HL-60 (cell line): Measurements from ENCODE around the gene CMIP.

ENCODE experiments used
- DNase-seq, 2 experiments: peaks; one replicate each; pipeline ENCODE4 v3.0.0-alpha.2; 2010 to 2020; ENCODE audit warnings: low read depth in 1 of 2, low spot score in 1 of 2
- H3K27ac ChIP-seq: fragments of 250-450 bp; sonication (Bioruptor Pico); replicated peaks from 2 replicates; pipeline ENCODE4 v1.5.1; 2020; ENCODE audit warnings: mild to moderate bottlenecking, moderate library complexity
- H3K27me3 ChIP-seq: fragments of 250-450 bp; sonication (Bioruptor Pico); 2 replicates; pipeline ENCODE4 v1.5.1; 2021; ENCODE audit warnings: mild to moderate bottlenecking, moderate library complexity; ENCODE audit not compliant: insufficient read depth, poor library complexity, severe bottlenecking
- H3K4me3 ChIP-seq: replicated peaks from 2 replicates; pipeline ENCODE4 v1.5.1; 2011; ENCODE audit warnings: mild to moderate bottlenecking, control low read depth, low read length; ENCODE audit not compliant: insufficient read depth
- CTCF ChIP-seq: IDR thresholded peaks from one replicate; pipeline ENCODE4 v1.5.1; 2011; ENCODE audit warnings: low read length, control low read depth, inconsistent platforms; ENCODE audit not compliant: insufficient read depth
- GABPA ChIP-seq: IDR thresholded peaks from 2 replicates; pipeline ENCODE4 v1.6.1; 2012; ENCODE audit warnings: low read depth
- POLR2AphosphoS5 ChIP-seq: IDR thresholded peaks from 2 replicates; pipeline ENCODE4 v1.6.1; 2012; ENCODE audit warnings: low read depth
- REST ChIP-seq: IDR thresholded peaks from 2 replicates; pipeline ENCODE4 v1.6.1; 2012; ENCODE audit warnings: low read depth; ENCODE audit not compliant: insufficient replicate concordance
- SPI1 ChIP-seq: IDR thresholded peaks from 2 replicates; pipeline ENCODE4 v1.6.1; 2012; ENCODE audit warnings: low read depth, mild to moderate bottlenecking, borderline replicate concordance

The CMIP gene

GRCh38 chr16:81473969-81474959 is 29.7 kb downstream of the CMIP start:
- Histone ChIP-seq H3K27ac (no peak overlapping the region), H3K27me3 (no peaks in the 10 kb centered on the region), H3K4me3 (no peak overlapping the region)
- DNase-seq, result no peak
- TF ChIP-seq SPI1, result no peak
- no peak for TF ChIP-seq CTCF
- no peak for TF ChIP-seq POLR2AphosphoS5
- no peak for TF ChIP-seq REST
- TF ChIP-seq GABPA, result no peak

- peak overlapping the region; percentile 83 for H3K27ac ChIP-seq
- no peak for DNase-seq
These were observed 33.4 kb downstream of the CMIP start for GRCh38 chr16:81477697-81478693.

GRCh38 chr16:81478876-81479511 is 34.4 kb downstream of the CMIP start:
- peak overlapping the region; percentile 83 for H3K27ac ChIP-seq
- peak in 1 of 2 experiments; percentile 83 for DNase-seq
- TF ChIP-seq POLR2AphosphoS5 (no peak), SPI1 (peak; percentile 31; the same call in 1 of the 2 replicates), REST (no peak)
- no peak overlapping the region for H3K4me3 ChIP-seq
- no peaks in the 10 kb centered on the region for H3K27me3 ChIP-seq

More at GRCh38 chr16:81477697-81478693, 33.4 kb downstream of the CMIP start:
- H3K27me3 ChIP-seq, result no peaks in the 10 kb centered on the region
- H3K4me3 ChIP-seq, result no peak overlapping the region
- TF ChIP-seq SPI1 (peak; percentile 26; the same call in 1 of the 2 replicates), POLR2AphosphoS5 (no peak), REST (no peak)
